ENCODE measurements around the gene KDM6A.
"Not testable (repeated sequence)": the region's sequence is repeated elsewhere in the genome, so short reads cannot be mapped to it uniquely, and the experiment has no call there.

GRCh38 chrX:45040137-45040536, 167.1 kb downstream of the KDM6A start:
- TF ChIP-seq CTCF, POLR2A (IDR thresholded peaks at IDR 0.05): not testable (repeated sequence)

All from thyroid gland (tissue), 4 donors.